Measurements from ENCODE around the gene SCAF1.
A peak's percentile ranks its signal among the peaks of the same experiment; 100 is the strongest.
"Not testable (repeated sequence)": the region's sequence is repeated elsewhere in the genome, so short reads cannot be mapped to it uniquely, and the experiment has no call there.

Gene SCAF1

GRCh38 chr19:49601482-49602038 lies 40.4 kb upstream of the SCAF1 start:
- Mint-ChIP-seq H3K27ac (no peak overlapping the region), H3K27me3 (no peaks in the 10 kb centered on the region), H3K4me3 (no peak overlapping the region), H3K36me3 (peaks cover 33% of the 10 kb centered on the region), H3K4me1 (peaks cover 7% of the 10 kb centered on the region), H3K9me3 (no peaks in the 10 kb centered on the region)
- no peak for ATAC-seq

DNA sequence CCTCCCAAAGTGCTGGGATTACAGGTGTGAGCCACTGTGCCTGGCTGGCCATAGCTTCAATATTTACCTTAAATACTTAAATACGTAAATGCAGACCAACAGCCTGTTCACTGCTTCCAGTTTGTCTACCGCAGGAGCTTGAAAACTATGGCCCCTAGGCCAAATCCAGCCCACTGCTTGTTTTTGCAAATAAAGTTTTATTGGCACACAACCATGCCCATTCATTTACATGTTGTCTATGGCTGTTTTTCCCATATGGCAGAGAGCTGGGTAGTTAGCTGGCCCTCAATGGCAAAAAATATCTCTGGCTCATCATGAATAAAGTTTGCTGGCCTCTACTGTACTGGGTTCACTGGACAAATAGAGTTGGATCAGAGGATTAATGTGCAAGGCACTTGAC lies 39.2 kb upstream of the SCAF1 start:
- no peaks in the 10 kb centered on the region for H3K27me3 Mint-ChIP-seq
- peaks cover 28% of the 10 kb centered on the region for H3K36me3 Mint-ChIP-seq
- no peak overlapping the region for H3K4me3 Mint-ChIP-seq
- no peak overlapping the region for H3K27ac Mint-ChIP-seq
- no peak for ATAC-seq
- no peaks in the 10 kb centered on the region for H3K9me3 Mint-ChIP-seq
- H3K4me1 Mint-ChIP-seq: peaks cover 7% of the 10 kb centered on the region

- H3K36me3 Mint-ChIP-seq: peaks cover 19% of the 10 kb centered on the region
- H3K4me1 Mint-ChIP-seq: no peaks in the 10 kb centered on the region
- no peaks in the 10 kb centered on the region for H3K9me3 Mint-ChIP-seq
- ATAC-seq: no peak
- H3K4me3 Mint-ChIP-seq: no peak overlapping the region
- H3K27me3 Mint-ChIP-seq: no peaks in the 10 kb centered on the region
- no peak overlapping the region for H3K27ac Mint-ChIP-seq
Measured at GRCh38 chr19:49605605-49606004, 36.4 kb upstream of the SCAF1 start.

DNA sequence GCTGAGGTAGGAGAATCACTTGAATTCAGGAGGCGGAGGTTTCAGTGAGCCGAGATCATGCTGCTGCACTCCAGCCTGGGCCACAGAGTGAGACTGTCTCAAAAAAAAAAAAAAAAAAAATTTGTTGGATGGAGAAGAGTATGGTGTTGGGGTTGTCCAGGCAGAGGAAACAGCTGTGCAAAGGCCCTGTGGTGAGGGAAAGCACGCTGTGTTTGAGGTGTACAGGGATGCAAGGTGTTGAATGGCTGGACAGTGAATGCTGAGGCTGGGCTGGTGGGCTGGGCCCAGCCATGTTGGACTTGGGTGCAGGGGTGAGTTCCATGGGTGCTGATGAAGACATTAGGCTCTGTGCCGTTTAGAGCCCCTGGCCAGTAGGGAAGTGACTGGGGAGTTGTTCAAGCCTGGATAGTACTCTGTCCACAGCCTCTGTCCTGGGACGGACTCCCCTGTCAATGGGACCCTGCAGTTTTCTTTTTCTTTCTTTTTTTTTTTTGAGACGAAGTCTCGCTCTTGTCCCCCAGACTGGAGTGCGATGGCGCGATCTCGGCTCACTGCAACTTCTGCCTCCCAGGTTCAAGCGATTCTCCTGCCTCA lies 32.4 kb upstream of the SCAF1 start:
- Mint-ChIP-seq H3K4me3 (no peak overlapping the region), H3K27ac (no peak overlapping the region), H3K4me1 (peaks cover 22% of the 10 kb centered on the region), H3K36me3 (peaks cover 16% of the 10 kb centered on the region), H3K9me3 (no peaks in the 10 kb centered on the region), H3K27me3 (no peaks in the 10 kb centered on the region)
- no peak for ATAC-seq

DNA sequence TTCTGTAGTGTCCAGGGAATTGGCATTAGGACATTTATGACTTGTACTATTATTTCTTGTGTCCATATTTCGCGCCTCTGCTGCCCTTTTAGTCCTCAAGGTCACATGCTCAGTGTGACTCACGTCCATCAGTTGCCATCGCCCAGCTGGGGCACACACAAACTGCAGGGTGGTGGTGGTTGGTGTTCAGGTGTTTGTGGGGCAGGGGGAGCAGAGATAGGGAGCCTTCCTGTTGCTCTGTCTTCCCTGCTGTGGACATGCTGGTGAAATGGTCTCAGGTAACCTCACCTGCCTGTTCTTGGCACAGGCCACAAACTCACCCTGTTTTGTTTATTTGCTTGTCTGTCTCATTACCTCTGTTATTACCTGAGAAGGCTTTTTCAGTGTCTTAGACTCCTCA lies 28.6 kb upstream of the SCAF1 start:
- Mint-ChIP-seq H3K4me3 (no peak overlapping the region), H3K4me1 (peaks cover 28% of the 10 kb centered on the region), H3K27ac (peak overlapping the region; percentile 85), H3K27me3 (no peaks in the 10 kb centered on the region), H3K9me3 (no peaks in the 10 kb centered on the region), H3K36me3 (peaks cover 50% of the 10 kb centered on the region)
- no peak for ATAC-seq

DNA sequence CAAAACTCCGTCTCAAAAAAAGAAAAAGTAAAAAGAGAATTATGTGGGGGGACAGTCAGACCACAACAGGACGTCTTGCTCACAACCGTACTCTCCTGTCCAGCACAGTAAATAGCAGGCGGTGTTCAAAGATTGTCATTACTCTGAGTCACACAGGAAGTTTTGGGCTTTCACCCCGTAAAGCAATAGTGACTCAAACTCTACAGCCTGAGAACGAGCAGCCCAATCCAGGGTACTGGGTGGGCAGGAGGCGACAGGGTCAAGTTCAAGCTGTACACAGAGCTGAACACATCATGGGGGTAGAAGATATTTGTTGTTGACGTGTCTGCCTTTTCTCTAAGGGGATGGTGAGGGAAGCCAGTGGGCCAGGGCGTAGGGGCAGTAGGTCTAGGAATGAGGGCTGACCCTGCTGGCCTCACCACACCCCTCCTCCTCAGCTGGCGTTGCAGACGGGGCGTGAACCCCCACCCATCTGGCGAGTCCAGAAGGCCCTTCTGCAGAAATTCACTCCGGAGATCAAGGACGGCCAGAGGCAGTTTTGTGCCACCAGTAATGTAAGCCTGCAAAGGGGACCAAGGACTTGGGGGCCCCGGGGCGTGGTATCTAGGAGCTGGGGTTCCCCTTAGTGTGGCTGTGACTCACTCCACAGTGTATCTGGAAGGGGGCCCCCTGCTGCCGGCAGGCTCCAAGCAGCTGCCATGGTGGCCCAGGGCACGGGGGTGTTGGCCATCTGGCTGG lies 27.7 kb upstream of the SCAF1 start:
- Mint-ChIP-seq H3K9me3 (no peaks in the 10 kb centered on the region), H3K27me3 (no peaks in the 10 kb centered on the region), H3K27ac (peak overlapping the region; percentile 85), H3K4me1 (peaks cover 28% of the 10 kb centered on the region), H3K4me3 (no peak overlapping the region), H3K36me3 (peaks cover 57% of the 10 kb centered on the region)
- peak; percentile 53 for ATAC-seq

DNA sequence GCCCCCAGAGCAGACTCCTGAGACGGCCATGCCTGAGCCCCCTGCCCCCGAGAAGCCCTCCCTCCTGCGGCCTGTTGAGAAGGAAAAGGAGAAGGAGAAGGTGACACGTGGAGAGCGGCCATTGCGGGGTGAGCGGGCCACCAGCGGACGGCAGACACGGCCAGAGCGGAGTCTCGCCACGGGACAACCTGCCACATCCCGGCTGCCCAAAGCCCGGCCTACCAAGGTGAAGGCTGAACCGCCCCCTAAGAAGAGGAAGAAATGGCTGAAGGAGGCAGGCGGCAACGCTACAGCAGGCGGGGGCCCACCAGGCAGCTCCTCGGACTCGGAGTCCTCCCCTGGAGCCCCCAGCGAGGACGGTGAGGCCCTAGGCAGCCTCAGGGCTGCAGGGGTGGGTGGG lies 26.1 kb upstream of the SCAF1 start:
- Mint-ChIP-seq H3K4me1 (peaks cover 28% of the 10 kb centered on the region), H3K9me3 (no peaks in the 10 kb centered on the region), H3K36me3 (peaks cover 67% of the 10 kb centered on the region), H3K4me3 (no peak overlapping the region), H3K27me3 (no peaks in the 10 kb centered on the region), H3K27ac (no peak overlapping the region)
- ATAC-seq: no peak

GRCh38 chr19:49616532-49616931 lies 25.5 kb upstream of the SCAF1 start:
- no peaks in the 10 kb centered on the region for H3K27me3 Mint-ChIP-seq
- H3K27ac Mint-ChIP-seq: no peak overlapping the region
- no peaks in the 10 kb centered on the region for H3K9me3 Mint-ChIP-seq
- H3K4me1 Mint-ChIP-seq: peaks cover 28% of the 10 kb centered on the region
- ATAC-seq: no peak
- H3K4me3 Mint-ChIP-seq: no peak overlapping the region
- peaks cover 70% of the 10 kb centered on the region for H3K36me3 Mint-ChIP-seq

DNA sequence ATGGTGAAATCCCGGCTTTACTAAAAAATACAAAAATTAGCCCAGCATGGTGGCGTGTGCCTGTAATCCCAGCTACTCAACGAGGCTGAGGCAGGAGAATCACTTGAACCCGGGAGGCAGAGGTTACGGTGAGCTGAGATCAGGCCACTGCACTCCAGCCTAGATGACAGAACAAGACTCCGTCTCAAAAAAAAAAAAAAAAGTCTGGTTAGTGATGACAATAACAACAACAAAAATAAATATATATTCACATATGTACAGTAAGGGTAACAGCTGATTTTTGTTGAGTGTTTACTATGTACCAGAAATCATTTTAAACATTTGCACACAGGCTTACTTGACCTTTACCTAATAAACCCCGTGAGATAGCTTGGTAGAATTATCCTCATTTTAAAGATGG lies 25.1 kb upstream of the SCAF1 start:
- Mint-ChIP-seq H3K9me3 (no peaks in the 10 kb centered on the region), H3K27ac (no peak overlapping the region), H3K27me3 (no peaks in the 10 kb centered on the region), H3K4me3 (no peak overlapping the region), H3K4me1 (peaks cover 28% of the 10 kb centered on the region), H3K36me3 (peaks cover 75% of the 10 kb centered on the region)
- ATAC-seq: no peak

GRCh38 chr19:49617860-49618259 lies 24.1 kb upstream of the SCAF1 start:
- peaks cover 22% of the 10 kb centered on the region for H3K4me1 Mint-ChIP-seq
- not testable (repeated sequence) for H3K9me3 Mint-ChIP-seq, H3K4me3 Mint-ChIP-seq, H3K27ac Mint-ChIP-seq, H3K27me3 Mint-ChIP-seq, ATAC-seq
- peaks cover 74% of the 10 kb centered on the region for H3K36me3 Mint-ChIP-seq

GRCh38 chr19:49624967-49625910 lies 16.8 kb upstream of the SCAF1 start:
- H3K4me1 Mint-ChIP-seq: no peaks in the 10 kb centered on the region
- H3K36me3 Mint-ChIP-seq: peaks cover 59% of the 10 kb centered on the region
- no peaks in the 10 kb centered on the region for H3K9me3 Mint-ChIP-seq
- ATAC-seq: peak; percentile 31
- H3K4me3 Mint-ChIP-seq: no peak overlapping the region
- no peak overlapping the region for H3K27ac Mint-ChIP-seq
- H3K27me3 Mint-ChIP-seq: no peaks in the 10 kb centered on the region

- Mint-ChIP-seq H3K27ac (no peak overlapping the region), H3K4me1 (no peaks in the 10 kb centered on the region), H3K27me3 (no peaks in the 10 kb centered on the region), H3K9me3 (no peaks in the 10 kb centered on the region), H3K36me3 (peaks cover 53% of the 10 kb centered on the region), H3K4me3 (no peak overlapping the region)
- ATAC-seq: no peak
Measured at GRCh38 chr19:49626226-49626625, 15.8 kb upstream of the SCAF1 start.

GRCh38 chr19:49629659-49630058 lies 12.3 kb upstream of the SCAF1 start:
- H3K27me3 Mint-ChIP-seq: no peaks in the 10 kb centered on the region
- no peak overlapping the region for H3K27ac Mint-ChIP-seq
- H3K4me1 Mint-ChIP-seq: no peaks in the 10 kb centered on the region
- no peak for ATAC-seq
- no peak overlapping the region for H3K4me3 Mint-ChIP-seq
- no peaks in the 10 kb centered on the region for H3K9me3 Mint-ChIP-seq
- H3K36me3 Mint-ChIP-seq: peaks cover 23% of the 10 kb centered on the region

- H3K36me3 Mint-ChIP-seq: peaks cover 14% of the 10 kb centered on the region
- no peak overlapping the region for H3K27ac Mint-ChIP-seq
- H3K4me3 Mint-ChIP-seq: no peak overlapping the region
- no peak for ATAC-seq
- no peaks in the 10 kb centered on the region for H3K9me3 Mint-ChIP-seq
- H3K27me3 Mint-ChIP-seq: no peaks in the 10 kb centered on the region
- peaks cover 7% of the 10 kb centered on the region for H3K4me1 Mint-ChIP-seq
Measured at GRCh38 chr19:49631014-49631588, 10.9 kb upstream of the SCAF1 start.

DNA sequence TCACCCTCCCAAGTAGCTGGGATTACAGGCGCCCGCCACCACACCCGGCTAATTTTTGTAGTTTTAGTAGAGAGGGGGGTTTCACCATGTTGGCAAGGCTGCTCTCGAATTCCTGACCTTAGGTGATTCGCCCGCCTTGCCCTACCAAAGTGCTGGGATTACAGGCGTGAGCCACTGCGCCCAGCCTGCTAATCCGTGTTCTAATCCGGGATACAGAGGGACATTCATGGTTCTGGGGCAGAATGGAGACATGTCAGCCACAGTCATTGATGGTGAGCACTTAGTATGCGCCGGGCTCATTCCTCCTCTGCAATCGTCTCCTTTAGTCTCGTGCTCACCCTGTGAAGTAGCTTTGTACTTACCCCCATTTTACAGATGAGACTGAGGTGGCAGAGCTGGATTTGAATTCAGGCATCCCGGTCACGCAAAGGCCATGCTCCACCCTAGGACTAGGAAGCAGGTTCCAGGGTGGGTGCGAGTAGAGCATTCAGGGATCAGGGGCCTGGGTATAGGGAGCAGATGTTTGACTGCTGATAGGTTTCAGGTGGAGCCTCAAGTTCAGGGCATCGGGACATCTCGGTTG lies 10.3 kb upstream of the SCAF1 start:
- H3K36me3 Mint-ChIP-seq: peaks cover 14% of the 10 kb centered on the region
- H3K27ac Mint-ChIP-seq: no peak overlapping the region
- no peak for ATAC-seq
- no peaks in the 10 kb centered on the region for H3K27me3 Mint-ChIP-seq
- H3K4me1 Mint-ChIP-seq: peaks cover 7% of the 10 kb centered on the region
- H3K4me3 Mint-ChIP-seq: no peak overlapping the region
- H3K9me3 Mint-ChIP-seq: no peaks in the 10 kb centered on the region
